ENCODE measurements around the gene ZNF350.
"Not testable (repeated sequence)": the region's sequence is repeated elsewhere in the genome, so short reads cannot be mapped to it uniquely, and the experiment has no call there.

Gene ZNF350

GRCh38 chr19:51986309-51987291 lies at the start of gene ZNF350:
TSS of gene ZNF350 (minus strand) at chr19:51986840. CDS start at chr19:51974360, 12,480 bp downstream.
- peak; percentile 68 for DNase-seq

DNA sequence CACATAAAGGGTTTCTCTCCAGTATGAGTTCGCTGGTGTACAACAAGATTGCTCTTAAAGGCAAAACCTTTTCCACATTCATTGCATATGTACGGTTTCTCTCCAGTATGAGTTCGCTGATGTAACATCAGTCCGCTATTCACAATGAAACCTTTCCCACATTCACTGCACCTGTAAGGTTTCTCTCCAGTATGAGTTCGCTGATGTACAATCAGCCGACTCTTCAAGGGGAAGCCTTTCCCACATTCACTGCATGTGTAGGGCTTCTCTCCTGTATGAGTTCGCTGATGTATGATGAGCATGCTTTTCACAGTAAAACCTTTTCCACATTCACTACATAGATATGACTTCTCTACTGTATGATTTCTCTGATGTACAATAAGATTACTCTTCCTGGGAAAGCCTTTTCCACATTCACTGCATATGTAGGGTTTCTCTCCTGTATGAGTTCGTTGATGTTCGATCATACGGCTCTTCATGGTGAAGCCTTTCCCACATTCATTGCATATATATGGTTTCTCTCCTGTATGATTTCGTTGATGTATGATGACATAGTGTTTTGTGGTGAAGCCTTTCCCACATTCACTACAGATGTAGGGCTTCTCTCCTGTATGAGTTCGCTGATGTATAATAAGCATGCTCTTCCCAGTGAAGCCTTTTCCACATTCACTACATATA lies 47.5 kb upstream of the ZNF350 start:
- no peak for DNase-seq

- no peak for DNase-seq
Observed at GRCh38 chr19:52028780-52029123, 42.1 kb upstream of the ZNF350 start.

- peak; percentile 60 for DNase-seq
Observed at GRCh38 chr19:52028027-52028779, 41.6 kb upstream of the ZNF350 start, which contains the start of gene ZNF614. TSS of gene ZNF614 (minus strand) at chr19:52028379. CDS start at chr19:52025745, 2,634 bp downstream.

GRCh38 chr19:52026255-52026990 lies 39.8 kb upstream of the ZNF350 start:
- not testable (repeated sequence) for DNase-seq

GRCh38 chr19:52024478-52024877 lies 37.8 kb upstream of the ZNF350 start:
- DNase-seq: not testable (repeated sequence)

DNA sequence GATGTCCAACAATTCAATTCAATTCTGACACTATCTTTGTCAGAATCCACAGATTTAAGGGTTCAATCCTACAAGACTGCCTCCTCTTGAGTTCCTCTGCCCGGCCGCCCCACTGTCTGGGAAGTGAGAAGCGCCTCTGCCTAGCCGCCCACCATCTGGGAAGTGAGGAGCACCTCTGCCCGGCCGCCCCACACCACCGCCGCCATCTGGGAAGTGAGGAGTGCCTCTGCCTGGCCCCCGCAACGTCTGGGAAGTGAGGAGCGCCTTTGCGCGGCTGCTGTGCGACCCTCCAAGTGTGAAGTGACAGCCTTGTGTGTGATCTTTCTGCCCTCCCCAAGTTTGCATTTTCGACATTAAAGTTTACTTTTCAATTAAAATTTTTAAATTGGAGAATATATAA lies 35.6 kb upstream of the ZNF350 start:
- DNase-seq: no peak

DNA sequence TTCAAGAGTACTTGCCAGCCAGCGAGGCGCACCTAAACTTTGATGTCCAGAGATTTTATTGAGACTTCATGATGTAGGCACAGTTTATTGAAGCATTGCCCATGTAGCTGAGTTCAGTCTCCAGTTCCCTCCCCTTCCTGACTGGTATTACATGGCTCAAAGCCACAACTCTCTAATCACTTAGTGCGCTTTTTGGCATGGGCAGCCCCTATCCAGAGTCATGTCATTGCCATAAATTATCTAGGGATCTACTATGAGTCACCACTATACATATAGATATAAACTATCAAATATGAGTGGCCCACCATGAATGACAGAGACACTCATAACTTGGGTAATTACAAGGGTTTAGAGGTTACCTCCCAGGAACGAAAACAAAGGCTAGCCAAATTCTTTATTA lies 33.9 kb upstream of the ZNF350 start:
- no peak for DNase-seq

GRCh38 chr19:52010674-52011073 lies 24.0 kb upstream of the ZNF350 start:
- DNase-seq: no peak

DNA sequence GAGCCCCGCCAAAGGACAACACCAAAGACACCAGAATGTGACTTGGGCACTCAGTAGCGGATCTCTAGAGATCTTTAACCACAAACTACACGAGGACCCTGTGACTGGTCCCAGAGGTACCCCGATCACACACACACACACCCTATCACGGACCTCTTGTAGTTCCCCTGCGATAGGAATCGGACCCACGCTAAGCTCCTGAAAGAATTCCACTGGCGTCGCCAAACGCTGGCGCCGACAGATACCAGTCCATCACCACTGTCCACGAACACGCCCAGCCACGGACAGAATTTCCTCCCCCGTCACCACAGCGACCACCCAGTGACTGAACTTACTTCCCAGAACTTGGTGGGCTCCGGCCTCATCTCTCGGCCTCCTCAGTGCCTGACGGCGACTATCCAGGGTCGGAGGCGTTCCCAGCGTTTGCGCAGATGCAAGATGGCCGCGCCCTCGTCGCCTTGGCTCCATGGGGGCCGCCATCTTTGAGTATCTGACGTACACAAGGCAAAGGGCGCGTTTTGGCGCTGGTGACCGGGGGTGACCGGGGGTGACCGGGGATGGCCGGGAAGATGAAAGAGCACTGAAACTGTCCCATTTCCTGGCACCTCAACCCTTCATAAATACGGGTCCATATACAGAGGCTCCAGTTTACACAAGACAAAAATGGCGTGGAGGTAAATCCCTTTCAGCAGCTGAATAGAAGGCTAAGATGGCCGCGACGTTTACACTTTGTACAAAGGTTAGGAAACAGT lies 21.3 kb upstream of the ZNF350 start, which contains the start of gene ZNF615:
Gene ZNF615, minus strand, starts transcription at position 406 of the 752 bp plus-strand sequence. CDS start 4,500 bp downstream, outside the sequence.
- DNase-seq: peak; percentile 69

GRCh38 chr19:52007451-52007805 lies 20.8 kb upstream of the ZNF350 start:
- DNase-seq: no peak

GRCh38 chr19:51994048-51994644 lies 7.5 kb upstream of the ZNF350 start:
- DNase-seq: no peak

DNA sequence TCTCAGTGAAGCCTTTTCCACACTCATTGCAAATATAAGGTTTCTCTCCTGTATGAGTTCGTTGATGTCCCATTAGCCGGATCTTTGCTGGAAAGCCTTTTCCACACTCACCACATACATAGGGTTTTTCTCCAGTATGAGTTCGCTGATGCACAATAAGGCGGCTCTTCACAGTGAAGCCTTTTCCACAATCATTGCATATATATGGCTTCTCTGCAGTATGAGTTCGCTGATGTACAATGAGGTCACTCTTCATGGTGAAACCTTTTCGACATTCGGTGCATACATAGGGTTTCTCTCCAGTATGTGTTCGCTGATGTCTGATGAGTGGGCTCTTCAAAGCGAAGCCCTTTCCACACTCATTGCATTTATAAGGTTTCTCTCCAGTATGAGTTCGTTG lies 6.8 kb upstream of the ZNF350 start:
- no peak for DNase-seq

GRCh38 chr19:51983361-51983760 lies 3.3 kb downstream of the ZNF350 start:
- no peak for DNase-seq

- not testable (repeated sequence) for DNase-seq
Observed at GRCh38 chr19:51980926-51981325, 5.7 kb downstream of the ZNF350 start.

- no peak for DNase-seq
Observed at GRCh38 chr19:51980116-51980736, 6.4 kb downstream of the ZNF350 start.

DNA sequence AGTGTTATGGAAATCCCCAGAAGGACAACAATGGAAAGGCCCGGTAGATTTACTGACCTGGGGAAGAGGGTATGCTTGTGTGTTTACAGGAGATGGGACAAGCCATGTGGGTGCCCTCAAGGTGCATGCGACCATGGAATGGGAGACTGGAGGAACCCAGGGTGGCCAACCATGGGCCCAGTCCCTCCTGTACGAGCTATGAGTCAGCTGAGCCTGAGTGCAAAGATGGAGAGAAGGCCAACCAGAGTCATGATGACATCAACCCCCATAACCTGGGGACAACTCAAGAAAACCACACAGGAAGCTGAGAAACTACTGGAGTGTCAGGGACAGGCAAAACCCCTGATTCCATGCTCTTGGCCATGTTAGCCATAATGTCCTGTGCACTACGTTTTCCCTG lies 7.8 kb downstream of the ZNF350 start:
- DNase-seq: no peak

DNA sequence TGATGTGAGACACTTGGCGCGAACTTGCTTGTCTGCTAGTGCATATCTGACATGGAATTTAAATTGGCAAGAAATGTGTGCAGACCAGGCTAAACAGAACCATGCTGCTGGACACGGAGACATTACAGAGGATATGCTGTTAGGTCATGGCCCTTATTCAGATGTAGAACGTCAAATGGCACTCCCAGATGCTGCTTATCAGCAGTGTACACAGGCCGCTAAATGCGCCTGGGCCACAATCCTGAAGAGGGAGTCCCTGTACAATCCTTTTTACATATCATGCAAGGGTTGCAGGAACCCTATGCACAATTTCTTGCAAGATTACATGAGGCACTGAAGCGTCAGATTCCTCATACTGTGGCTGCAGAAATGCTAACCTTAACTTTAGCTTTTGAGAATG lies 9.3 kb downstream of the ZNF350 start:
- no peak for DNase-seq

DNA sequence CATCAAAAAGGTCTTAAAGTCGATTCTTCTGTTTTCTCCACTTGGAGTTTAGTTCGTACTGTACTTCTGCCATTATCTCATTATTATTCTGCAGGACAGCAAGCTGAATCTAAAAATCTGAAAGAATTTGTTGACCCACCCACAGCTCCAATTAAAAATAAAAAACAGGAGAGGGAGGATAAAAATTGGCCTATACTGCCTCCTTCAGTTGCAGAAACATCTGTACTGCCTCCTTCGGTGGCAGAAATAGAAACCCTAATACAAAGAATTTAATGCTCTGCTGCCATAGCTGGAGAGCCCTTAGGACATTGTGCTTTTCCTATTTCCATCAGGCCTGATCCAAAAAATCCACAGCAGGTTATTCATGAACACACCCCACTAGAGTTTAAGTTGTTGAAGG lies 9.8 kb downstream of the ZNF350 start:
- no peak for DNase-seq

DNA sequence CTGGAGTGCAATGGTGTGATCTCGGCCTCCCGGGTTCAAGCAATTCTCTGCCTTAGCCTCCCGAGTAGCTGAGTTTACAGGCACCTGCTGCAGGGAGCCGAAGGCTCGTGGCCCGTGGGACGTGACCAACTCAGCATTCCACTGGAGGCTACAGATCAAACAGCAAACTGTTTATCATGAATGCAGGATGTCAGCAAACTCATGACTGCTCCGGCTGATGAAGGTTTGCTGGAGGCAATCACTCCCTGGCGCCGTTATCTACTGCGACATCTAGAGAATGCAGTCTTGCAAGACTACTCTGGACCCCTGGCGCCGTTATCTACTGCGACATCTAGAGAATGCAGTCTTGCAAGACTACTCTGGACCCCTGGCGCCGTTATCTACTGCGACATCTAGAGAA lies 10.9 kb downstream of the ZNF350 start:
- DNase-seq: not testable (repeated sequence)

GRCh38 chr19:51971624-51972023 lies 15.0 kb downstream of the ZNF350 start:
- no peak for DNase-seq
